ENCODE results near the gene RHD.

DNA sequence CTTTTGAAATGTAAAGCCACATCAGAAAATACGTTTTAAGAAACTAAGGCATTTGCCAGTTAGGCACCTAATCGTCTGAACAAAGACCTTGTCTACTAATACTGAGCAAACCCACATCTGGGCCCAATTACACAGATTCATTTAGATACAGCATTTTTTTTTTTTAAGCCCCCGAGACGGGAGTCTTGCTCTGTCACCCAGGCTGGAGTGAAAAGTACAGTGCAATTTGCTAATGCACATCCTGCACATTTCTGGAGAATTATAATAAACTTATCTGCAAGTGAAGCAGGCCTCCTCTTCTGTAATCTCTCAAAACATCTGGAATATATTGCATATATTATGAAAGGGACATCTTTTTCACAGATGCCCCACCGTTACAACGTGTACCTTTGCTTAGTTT lies 28.4 kb upstream of the RHD start:
- no peak for TF ChIP-seq POLR2A (IDR thresholded peaks at IDR 0.05)
- TF ChIP-seq, protein P1, sequence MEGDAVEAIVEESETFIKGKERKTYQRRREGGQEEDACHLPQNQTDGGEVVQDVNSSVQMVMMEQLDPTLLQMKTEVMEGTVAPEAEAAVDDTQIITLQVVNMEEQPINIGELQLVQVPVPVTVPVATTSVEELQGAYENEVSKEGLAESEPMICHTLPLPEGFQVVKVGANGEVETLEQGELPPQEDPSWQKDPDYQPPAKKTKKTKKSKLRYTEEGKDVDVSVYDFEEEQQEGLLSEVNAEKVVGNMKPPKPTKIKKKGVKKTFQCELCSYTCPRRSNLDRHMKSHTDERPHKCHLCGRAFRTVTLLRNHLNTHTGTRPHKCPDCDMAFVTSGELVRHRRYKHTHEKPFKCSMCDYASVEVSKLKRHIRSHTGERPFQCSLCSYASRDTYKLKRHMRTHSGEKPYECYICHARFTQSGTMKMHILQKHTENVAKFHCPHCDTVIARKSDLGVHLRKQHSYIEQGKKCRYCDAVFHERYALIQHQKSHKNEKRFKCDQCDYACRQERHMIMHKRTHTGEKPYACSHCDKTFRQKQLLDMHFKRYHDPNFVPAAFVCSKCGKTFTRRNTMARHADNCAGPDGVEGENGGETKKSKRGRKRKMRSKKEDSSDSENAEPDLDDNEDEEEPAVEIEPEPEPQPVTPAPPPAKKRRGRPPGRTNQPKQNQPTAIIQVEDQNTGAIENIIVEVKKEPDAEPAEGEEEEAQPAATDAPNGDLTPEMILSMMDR (IDR thresholded peaks at IDR 0.05) = no peak
- TF ChIP-seq POLR2AphosphoS5 (IDR thresholded peaks at IDR 0.05; ENCODE audit: insufficient read depth in 1 of 2, low read depth in 1 of 2) = no peak
